Psoas muscle (tissue), 8 donors: Measurements from ENCODE around the gene ARSB. TPM values are rescaled to one million over a fixed set of nuclear protein-coding genes. Genes with fewer than 3 reads are reported as not detected.
"Not testable (repeated sequence)": the region's sequence is repeated elsewhere in the genome, so short reads cannot be mapped to it uniquely, and the experiment has no call there.

Source experiments
- ATAC-seq, 4 donors: fragments of 200-7000 bp; cut with Tn5 transposase; one replicate each; pipeline ENCODE4 v1.9.1; 2020; ENCODE audit warnings: moderate library complexity in 3 of 4, mild to moderate bottlenecking in 2 of 4
- DNase-seq, 2 donors: peaks; one replicate each; pipeline ENCODE4 v3.0.0-alpha.2; 2020
- H3K27ac ChIP-seq: fragments of 200-600 bp; one replicate; pipeline ENCODE4 v1.8.0; 2022
- H3K27me3 ChIP-seq, 3 donors: fragments of 200-600 bp in 1 of 3; one replicate each; pipeline versions ENCODE4 v1.6.1 to v1.8.0; 2013 to 2022; ENCODE audit warnings: low read length in 2 of 3, mild to moderate bottlenecking in 2 of 3, moderate library complexity in 1 of 3; ENCODE audit not compliant: insufficient read depth in 3 of 3
- H3K36me3 ChIP-seq, 2 donors: fragments of 200-600 bp in 1 of 2; one replicate each; pipeline versions ENCODE4 v1.6.1 to v1.8.0; 2013 to 2022; ENCODE audit warnings: low read depth in 1 of 2, mild to moderate bottlenecking in 1 of 2, moderate library complexity in 1 of 2; ENCODE audit not compliant: insufficient read depth in 1 of 2
- H3K4me1 ChIP-seq: fragments of 200-600 bp; one replicate; pipeline ENCODE4 v1.8.0; 2022
- H3K4me3 ChIP-seq: fragments of 200-600 bp; one replicate; pipeline ENCODE4 v1.8.0; 2022; ENCODE audit warnings: mild to moderate bottlenecking
- H3K9me3 ChIP-seq: fragments of 200-600 bp; one replicate; pipeline ENCODE4 v1.8.0; 2022
- WGBS, 3 donors: extraction: QIAGEN DNeasy Blood & Tissue Kit; methylation state at CpG; one replicate each; pipeline versions ENCODE4 v1.1.6 to v1.1.7; 2013; 5-methylcytosine and 5-hydroxymethylcytosine counted together
- intact Hi-C, 2 donors: fragments of 100-400 bp; cut with DNase I; formaldehyde crosslinking; loops; one replicate each; pipeline versions ENCODE4 v1.11.0 to v1.14.2; 2022
- polyA plus RNA-seq, 3 donors: library from polyadenylated mRNA; stranded (reverse); fragments of 200-250 nt; gene quantifications; one replicate each; pipeline ENCODE4 v1.2.3, GENCODE V29; 2013
- total RNA-seq, 4 donors: library from RNA; stranded (reverse); fragmentation: NEBNext Ultra II Directional in 2 of 4; extraction: Animal tissue kit (Norgen Biotek cat#: 25700) in 2 of 4; gene quantifications; one replicate each; pipeline versions ENCODE4 v1.2.1 to v1.2.4, GENCODE V29; 2021 to 2023
- TF ChIP-seq, protein P1 (sequence below): fragments of 200-600 bp; IDR thresholded peaks from one replicate; pipeline ENCODE4 v1.8.0; 2022; ENCODE audit warnings: antibody characterized with exemption
- donor health status: healthy with polysubstance abuse.
- donor health status: DM: no; HTN: no; CAD: no; lungs with moderate emphysema.
- donor health status: Bipolar disorder and iron deficiency.
- donor health status: healthy.
- donor health status: DM: yes; HTN: yes; CAD: no.
- donor health status: DM: no; HTN: no; CAD: no.
- donor health status: DM: no; HTN: no; CAD: no.
- donor health status: DM: yes; HTN: yes; CAD: no.

ARSB gene
- total and polyA plus RNA-seq, 7 donors = 1.3 to 6.5 (median 3.6) TPM

DNA sequence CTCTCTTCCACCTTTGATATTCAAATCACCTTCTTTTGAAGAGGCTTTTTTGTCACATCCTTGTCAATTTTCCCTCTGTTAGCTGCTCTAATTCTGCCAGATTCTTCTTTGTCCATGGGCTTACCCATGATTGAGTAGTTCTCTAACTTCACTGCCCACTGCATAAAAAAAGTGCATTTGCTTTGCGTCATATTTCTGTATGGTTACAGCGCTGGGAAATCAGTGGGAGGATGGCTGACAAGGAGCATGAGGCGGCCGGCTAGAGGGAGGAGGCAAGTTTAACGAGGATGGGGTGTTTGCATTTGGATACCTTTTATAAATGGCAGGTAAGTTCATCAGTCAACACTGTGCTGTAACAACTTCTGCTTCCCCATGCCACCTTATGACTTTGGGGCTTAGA is 220.0 kb downstream of the ARSB start:
- Histone ChIP-seq H3K36me3 (no peaks in the 10 kb centered on the region), H3K4me1 (no peaks in the 10 kb centered on the region), H3K27me3 (no peaks in the 10 kb centered on the region), H3K4me3 (no peak overlapping the region), H3K27ac (no peak overlapping the region), H3K9me3 (no peaks in the 10 kb centered on the region)
- ATAC-seq = no peak
- intact Hi-C loops = no loop called here
- DNase-seq = no peak
- WGBS, 3 donors = 93 to 95% (median 94%) methylated on average over 5 of the region's 5 CpGs
- TF ChIP-seq, protein P1, sequence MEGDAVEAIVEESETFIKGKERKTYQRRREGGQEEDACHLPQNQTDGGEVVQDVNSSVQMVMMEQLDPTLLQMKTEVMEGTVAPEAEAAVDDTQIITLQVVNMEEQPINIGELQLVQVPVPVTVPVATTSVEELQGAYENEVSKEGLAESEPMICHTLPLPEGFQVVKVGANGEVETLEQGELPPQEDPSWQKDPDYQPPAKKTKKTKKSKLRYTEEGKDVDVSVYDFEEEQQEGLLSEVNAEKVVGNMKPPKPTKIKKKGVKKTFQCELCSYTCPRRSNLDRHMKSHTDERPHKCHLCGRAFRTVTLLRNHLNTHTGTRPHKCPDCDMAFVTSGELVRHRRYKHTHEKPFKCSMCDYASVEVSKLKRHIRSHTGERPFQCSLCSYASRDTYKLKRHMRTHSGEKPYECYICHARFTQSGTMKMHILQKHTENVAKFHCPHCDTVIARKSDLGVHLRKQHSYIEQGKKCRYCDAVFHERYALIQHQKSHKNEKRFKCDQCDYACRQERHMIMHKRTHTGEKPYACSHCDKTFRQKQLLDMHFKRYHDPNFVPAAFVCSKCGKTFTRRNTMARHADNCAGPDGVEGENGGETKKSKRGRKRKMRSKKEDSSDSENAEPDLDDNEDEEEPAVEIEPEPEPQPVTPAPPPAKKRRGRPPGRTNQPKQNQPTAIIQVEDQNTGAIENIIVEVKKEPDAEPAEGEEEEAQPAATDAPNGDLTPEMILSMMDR = no peak

DNA sequence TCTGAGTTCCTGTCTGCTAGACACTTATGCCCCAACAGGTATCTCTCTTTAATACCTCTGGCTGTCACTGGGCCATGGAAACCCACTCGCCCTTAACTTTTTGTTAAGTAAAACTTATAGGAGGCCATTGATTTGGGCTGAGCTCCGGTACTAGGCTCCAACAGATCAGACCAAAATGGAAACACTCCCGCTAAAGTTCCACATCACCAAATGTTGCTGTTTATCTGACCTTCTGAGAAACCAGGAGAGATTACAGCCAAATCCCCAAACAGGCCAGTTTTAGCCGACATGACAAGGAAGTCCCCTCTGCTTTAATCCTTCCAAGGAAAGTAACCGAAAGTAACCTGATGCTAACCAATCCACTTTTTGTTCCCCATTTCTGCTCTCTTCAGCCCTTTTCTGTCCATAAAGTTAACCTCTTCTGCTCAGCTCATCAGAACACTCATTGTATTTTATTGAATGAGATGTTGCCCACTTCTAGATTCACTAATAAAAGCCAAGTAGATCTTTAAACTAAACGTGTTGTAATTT is 221.4 kb downstream of the ARSB start:
- intact Hi-C loops = no loop called here
- 62 to 69% (median 67%) methylated on average over 6 of the region's 6 CpGs for WGBS, 3 donors
- Histone ChIP-seq H3K36me3 (no peaks in the 10 kb centered on the region), H3K4me1 (no peaks in the 10 kb centered on the region), H3K4me3 (no peak overlapping the region), H3K9me3 (no peaks in the 10 kb centered on the region), H3K27ac (no peak overlapping the region), H3K27me3 (no peaks in the 10 kb centered on the region)
- no peak for DNase-seq
- TF ChIP-seq, protein P1 = no peak
- no peak for ATAC-seq

DNA sequence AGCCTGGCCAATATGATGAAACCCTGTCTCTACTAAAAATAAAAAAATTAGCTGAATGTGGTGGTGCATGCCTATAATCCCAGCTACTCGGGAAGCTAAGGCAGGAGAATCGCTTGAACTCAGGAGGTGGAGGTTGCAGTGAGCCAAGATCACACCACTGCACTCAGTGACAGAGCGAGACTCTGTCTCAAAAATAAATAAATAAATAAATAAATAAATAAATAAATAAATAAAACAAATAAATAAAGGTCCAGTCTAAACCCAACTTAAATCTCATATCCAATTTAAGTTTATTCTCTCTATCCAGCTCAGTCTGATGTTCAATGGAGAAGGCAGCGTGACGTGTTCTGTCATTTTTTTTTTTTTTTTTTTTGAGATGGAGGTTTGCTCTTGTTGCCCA is 222.4 kb downstream of the ARSB start:
- 95 to 99% (median 95%) methylated on average over 5 of the region's 5 CpGs for WGBS, 3 donors
- ATAC-seq, intact Hi-C loops, H3K27me3 ChIP-seq, H3K27ac ChIP-seq, DNase-seq, H3K36me3 ChIP-seq, H3K9me3 ChIP-seq, H3K4me1 ChIP-seq, H3K4me3 ChIP-seq: not testable (repeated sequence)

DNA sequence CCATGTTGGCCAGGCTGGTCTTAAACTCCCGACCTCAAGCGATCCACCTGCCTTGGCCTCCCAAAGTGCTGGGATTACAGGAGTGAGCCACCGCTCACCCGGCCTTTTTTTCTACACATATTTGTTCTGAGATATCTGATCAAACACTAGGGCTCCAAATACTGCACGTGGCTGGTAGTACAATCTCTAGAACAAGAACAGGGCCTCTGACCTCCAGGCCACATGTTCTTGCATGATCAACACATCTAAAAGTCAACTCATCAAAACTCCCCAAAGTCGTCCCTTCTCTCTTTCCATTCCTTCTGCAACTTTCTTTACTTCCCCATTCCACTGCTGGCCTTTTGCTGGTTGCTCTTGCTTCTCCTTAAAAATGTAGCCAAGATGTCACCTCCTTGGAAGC is 223.3 kb downstream of the ARSB start:
- H3K27ac ChIP-seq = no peak overlapping the region
- H3K4me1 ChIP-seq = no peaks in the 10 kb centered on the region
- WGBS, 3 donors = 94 to 96% (median 94%) methylated on average over 6 of the region's 6 CpGs
- TF ChIP-seq, protein P1 = no peak
- no peaks in the 10 kb centered on the region for H3K36me3 ChIP-seq
- no peaks in the 10 kb centered on the region for H3K9me3 ChIP-seq
- ATAC-seq = no peak
- intact Hi-C loops = no loop called here
- H3K27me3 ChIP-seq = no peaks in the 10 kb centered on the region
- no peak for DNase-seq
- no peak overlapping the region for H3K4me3 ChIP-seq

DNA sequence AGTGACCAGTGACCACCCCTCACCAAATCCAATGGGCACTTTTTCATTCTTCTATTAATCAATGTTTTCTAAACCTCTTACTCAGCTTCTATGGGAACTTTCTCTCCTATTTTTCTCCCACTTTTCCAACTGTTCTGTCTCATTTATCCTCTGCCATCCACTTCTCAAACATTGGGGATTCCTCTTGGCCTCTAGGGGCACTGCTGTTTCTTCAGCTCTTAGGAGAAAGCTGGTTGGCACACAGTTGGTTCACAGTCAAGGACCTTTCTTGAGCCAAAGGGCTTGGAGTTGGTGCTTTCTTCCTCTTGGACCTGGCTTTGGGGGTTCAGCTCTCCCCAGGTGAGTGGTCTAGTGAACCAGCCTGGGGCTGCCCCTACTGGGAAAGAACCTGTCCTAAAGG is 224.3 kb downstream of the ARSB start:
- no peaks in the 10 kb centered on the region for H3K9me3 ChIP-seq
- intact Hi-C loops = no loop called here
- DNase-seq (no peak), ATAC-seq (no peak)
- TF ChIP-seq, protein P1 = no peak
- no peak overlapping the region for H3K27ac ChIP-seq
- no peaks in the 10 kb centered on the region for H3K4me1 ChIP-seq
- H3K36me3 ChIP-seq = no peaks in the 10 kb centered on the region
- H3K27me3 ChIP-seq = no peaks in the 10 kb centered on the region
- no peak overlapping the region for H3K4me3 ChIP-seq
